K562 (cell line): ENCODE data around the gene PPP1R10. TPM values are rescaled to one million over a fixed set of nuclear protein-coding genes. Genes with fewer than 3 reads are reported as not detected.
A peak's percentile ranks its signal among the peaks of the same experiment; 100 is the strongest.

Experiments
- CBX8 ChIP-seq: fragments of 200-600 bp; sonication (generic); IDR thresholded peaks from 2 replicates; pipeline ENCODE4 v1.6.1; 2012; ENCODE audit warnings: borderline replicate concordance, mixed run types, low read depth, mild to moderate bottlenecking, moderate library complexity, mixed read lengths, low read length, control low read depth, inconsistent platforms; ENCODE audit not compliant: poor library complexity, severe bottlenecking; ENCODE audit errors: extremely low read depth
- CHD2 ChIP-seq: IDR thresholded peaks from 2 replicates; pipeline ENCODE4 v1.6.1; 2011; ENCODE audit warnings: low read depth, low read length
- ELF4 ChIP-seq: fragments of 450-650 bp; formaldehyde crosslinking; IDR thresholded peaks from 2 replicates; pipeline ENCODE4 v1.4.0; 2022; ENCODE audit warnings: missing genetic modification characterization
- EP300 ChIP-seq: IDR thresholded peaks from 2 replicates; pipeline ENCODE4 v1.6.1; 2012; ENCODE audit warnings: low read length, improper control_type of control experiment
- FOXJ3 ChIP-seq: sonication (generic); formaldehyde crosslinking; IDR thresholded peaks from 2 replicates; pipeline ENCODE4 v1.4.0; 2020; ENCODE audit warnings: mild to moderate bottlenecking, missing genetic modification reagents
- GATAD2B ChIP-seq: fragments of 450-650 bp; IDR thresholded peaks from 2 replicates; pipeline ENCODE4 v1.6.1; 2017; ENCODE audit warnings: mild to moderate bottlenecking, borderline replicate concordance
- HMG20A ChIP-seq: fragments of 450-650 bp; formaldehyde crosslinking; conservative IDR thresholded peaks from 2 replicates; pipeline ENCODE4 v1.4.0; 2020; ENCODE audit warnings: mild to moderate bottlenecking, mixed read lengths
- MYNN ChIP-seq, 2 experiments: sonication (generic); formaldehyde crosslinking in 1 of 2; IDR thresholded peaks; 2 replicates each; pipeline versions ENCODE4 v1.5.0 to v1.6.1; 2016 to 2020; ENCODE audit warnings: antibody characterized with exemption in 1 of 2, missing genetic modification reagents in 1 of 2
- NONO ChIP-seq, 2 experiments: fragments of 200-400 bp in 1 of 2; fragments of 450-650 bp in 1 of 2; formaldehyde crosslinking in 1 of 2; IDR thresholded peaks; 2 replicates each; pipeline ENCODE4 v1.6.1; 2017; ENCODE audit warnings: low read depth in 2 of 2, mild to moderate bottlenecking in 2 of 2, moderate library complexity in 2 of 2, low read length in 1 of 2
- SMAD2 ChIP-seq: fragments of 150-350 bp; IDR thresholded peaks from 2 replicates; pipeline ENCODE4 v1.6.1; 2014; ENCODE audit warnings: low read depth, mild to moderate bottlenecking, low read length
- ZNF12 ChIP-seq: sonication (generic); formaldehyde crosslinking; IDR thresholded peaks from 2 replicates; pipeline ENCODE4 v1.4.0; 2020; ENCODE audit warnings: mild to moderate bottlenecking, missing genetic modification reagents
- ZNF274 ChIP-seq: IDR thresholded peaks from 2 replicates; pipeline ENCODE4 v1.6.1; 2011; ENCODE audit warnings: low read depth, mild to moderate bottlenecking, low read length, moderate library complexity, borderline replicate concordance
- ZNF586 ChIP-seq: fragments of 450-650 bp; formaldehyde crosslinking; conservative IDR thresholded peaks from 2 replicates; pipeline ENCODE4 v1.4.0; 2020; ENCODE audit warnings: mild to moderate bottlenecking, moderate library complexity
- ZNF696 ChIP-seq: fragments of 250-450 bp; sonication (Bioruptor Pico); conservative IDR thresholded peaks from 2 replicates; pipeline ENCODE4 v1.4.0; 2020; ENCODE audit warnings: mild to moderate bottlenecking, moderate library complexity
- polyA plus RNA-seq, 8 experiments: library from polyadenylated mRNA; depleted of rRNA in 4 of 8; stranded (reverse) in 5 of 8; unstranded in 3 of 8; fragments of >200 nt; fragmentation: Nextera tagmentation in 2 of 8; fragmentation: Illumina TruSeq in 1 of 8; extraction: Ambion mirVana in 2 of 8; extraction: Trizol in 1 of 8; gene quantifications; 2 replicates each; pipeline versions ENCODE4 v1.2.1 to v1.2.3, GENCODE V29; 2011 to 2014; ENCODE audit warnings: inconsistent platforms in 1 of 8, missing spikeins in 1 of 8
- total RNA-seq, 7 experiments: library from RNA; depleted of rRNA in 6 of 7; stranded (reverse); fragments of >200 nt in 6 of 7; fragmentation: Illumina TruSeq in 2 of 7; extraction: Trizol in 2 of 7; gene quantifications; 2 replicates each; pipeline versions ENCODE4 v1.2.1 to v1.2.3, GENCODE V29; 2011 to 2021; ENCODE audit warnings: low replicate concordance in 1 of 7
- TF ChIP-seq, protein P1 (sequence below): fragments of 450-650 bp; formaldehyde crosslinking; IDR thresholded peaks from 2 replicates; pipeline ENCODE4 v1.4.0; 2020; ENCODE audit warnings: mild to moderate bottlenecking, mixed read lengths
- TF ChIP-seq, protein P2 (sequence below): fragments of 250-450 bp; sonication (Bioruptor Pico); IDR thresholded peaks from 2 replicates; pipeline ENCODE4 v1.8.0; 2021; ENCODE audit warnings: mild to moderate bottlenecking, moderate library complexity
- TF ChIP-seq, protein P3 (sequence below): fragments of 250-450 bp; sonication (Bioruptor Pico); IDR thresholded peaks from 2 replicates; pipeline ENCODE4 v1.5.1; 2021; ENCODE audit warnings: mild to moderate bottlenecking
- TF ChIP-seq, protein P4 (sequence below), 2 experiments: fragments of 450-650 bp in 1 of 2; sonication (generic) in 1 of 2; formaldehyde crosslinking; conservative IDR thresholded peaks; 2 replicates each; pipeline versions ENCODE4 v1.4.0 to v1.8.1; 2020 to 2022; ENCODE audit warnings: mild to moderate bottlenecking in 1 of 2, missing genetic modification reagents in 1 of 2
- TF ChIP-seq, protein P5 (sequence below): IDR thresholded peaks from 2 replicates; pipeline ENCODE4 v1.6.1; 2011; ENCODE audit not compliant: insufficient read length; ENCODE audit errors: extremely low read depth
- TF ChIP-seq, protein P6 (sequence below): sonication (generic); formaldehyde crosslinking; IDR thresholded peaks from 2 replicates; pipeline ENCODE4 v1.9.0; 2022; ENCODE audit warnings: mild to moderate bottlenecking, missing genetic modification reagents

Gene PPP1R10
- total and polyA plus RNA-seq, 9 of the 15 experiments (the other 6 are each of a cell fraction or from before 2014, with no cell fraction given) = 14.1 to 65.5 (median 32.6) TPM

DNA sequence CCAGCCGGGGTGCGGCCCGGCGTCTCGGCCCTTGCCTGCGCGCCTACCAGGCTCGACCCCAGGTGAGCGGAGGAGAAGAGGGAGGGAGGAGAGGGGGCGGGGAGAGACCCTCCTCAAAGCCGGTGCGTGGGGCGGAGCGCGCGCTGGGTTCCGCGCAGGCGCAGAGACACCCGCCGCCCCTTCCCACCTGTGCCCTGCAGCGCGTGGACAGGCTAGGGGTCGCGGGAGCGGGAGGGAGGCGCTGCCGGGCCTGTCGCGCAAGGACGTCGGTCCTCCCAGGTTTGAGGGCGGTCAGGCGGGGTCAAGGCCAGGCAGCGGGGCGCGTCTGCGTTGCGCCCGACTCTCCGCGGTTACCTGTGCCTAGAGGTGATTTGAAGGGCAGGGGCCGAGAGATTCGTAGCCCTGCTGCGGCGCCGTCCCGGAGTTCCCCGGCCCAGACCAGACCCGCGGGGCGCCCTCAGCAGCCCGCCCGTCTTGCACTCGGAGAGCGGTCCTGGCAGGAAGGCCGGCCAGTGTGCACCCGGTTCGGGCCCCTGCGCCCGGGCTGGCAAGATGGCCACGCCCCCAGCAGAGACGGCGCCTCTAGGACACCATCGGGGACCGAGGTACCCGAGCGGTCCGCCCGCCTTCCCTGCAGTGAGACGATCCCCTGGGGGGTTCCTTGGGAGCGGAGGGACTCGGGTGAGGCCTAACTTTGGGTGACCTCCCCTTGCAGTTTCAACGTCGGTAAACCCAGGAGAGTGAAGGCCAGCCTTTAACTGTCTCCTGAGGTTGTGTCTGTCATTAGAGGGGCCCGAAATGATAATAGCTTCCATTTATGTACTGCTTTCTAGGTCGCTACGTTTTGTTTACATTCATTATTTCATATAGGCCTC lies 30.4 kb upstream of the PPP1R10 start (continued):
- TF ChIP-seq, protein P1, sequence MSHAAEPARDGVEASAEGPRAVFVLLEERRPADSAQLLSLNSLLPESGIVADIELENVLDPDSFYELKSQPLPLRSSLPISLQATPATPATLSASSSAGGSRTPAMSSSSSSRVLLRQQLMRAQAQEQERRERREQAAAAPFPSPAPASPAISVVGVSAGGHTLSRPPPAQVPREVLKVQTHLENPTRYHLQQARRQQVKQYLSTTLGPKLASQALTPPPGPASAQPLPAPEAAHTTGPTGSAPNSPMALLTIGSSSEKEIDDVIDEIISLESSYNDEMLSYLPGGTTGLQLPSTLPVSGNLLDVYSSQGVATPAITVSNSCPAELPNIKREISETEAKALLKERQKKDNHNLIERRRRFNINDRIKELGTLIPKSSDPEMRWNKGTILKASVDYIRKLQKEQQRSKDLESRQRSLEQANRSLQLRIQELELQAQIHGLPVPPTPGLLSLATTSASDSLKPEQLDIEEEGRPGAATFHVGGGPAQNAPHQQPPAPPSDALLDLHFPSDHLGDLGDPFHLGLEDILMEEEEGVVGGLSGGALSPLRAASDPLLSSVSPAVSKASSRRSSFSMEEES (CRISPR knock-in tag) = no peak
- TF ChIP-seq NONO (IDR thresholded peaks at IDR 0.05; ENCODE audit: low read depth in 2 of 2, low read length in 1 of 2) (peak; percentile 8 to 64; a peak in 2 of 4 replicates), CBX8 (no peak), SMAD2 (no peak), MYNN (IDR thresholded peaks at IDR 0.05) (peak; percentile 34; the same call in 1 of the 2 replicates), MYNN (CRISPR knock-in tag; IDR thresholded peaks at IDR 0.05) (no peak), ELF4 (CRISPR knock-in tag) (no peak), EP300 (no peak), CHD2 (no peak), ZNF696 (no peak), FOXJ3 (CRISPR knock-in tag) (no peak), HMG20A (CRISPR knock-in tag) (no peak), ZNF274 (no peak), ZNF12 (peak; percentile 74; the same call in 1 of the 2 replicates), GATAD2B (no peak), ZNF586 (no peak)
- TF ChIP-seq, protein P2, sequence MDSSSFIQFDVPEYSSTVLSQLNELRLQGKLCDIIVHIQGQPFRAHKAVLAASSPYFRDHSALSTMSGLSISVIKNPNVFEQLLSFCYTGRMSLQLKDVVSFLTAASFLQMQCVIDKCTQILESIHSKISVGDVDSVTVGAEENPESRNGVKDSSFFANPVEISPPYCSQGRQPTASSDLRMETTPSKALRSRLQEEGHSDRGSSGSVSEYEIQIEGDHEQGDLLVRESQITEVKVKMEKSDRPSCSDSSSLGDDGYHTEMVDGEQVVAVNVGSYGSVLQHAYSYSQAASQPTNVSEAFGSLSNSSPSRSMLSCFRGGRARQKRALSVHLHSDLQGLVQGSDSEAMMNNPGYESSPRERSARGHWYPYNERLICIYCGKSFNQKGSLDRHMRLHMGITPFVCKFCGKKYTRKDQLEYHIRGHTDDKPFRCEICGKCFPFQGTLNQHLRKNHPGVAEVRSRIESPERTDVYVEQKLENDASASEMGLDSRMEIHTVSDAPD = no peak
- TF ChIP-seq, protein P3, sequence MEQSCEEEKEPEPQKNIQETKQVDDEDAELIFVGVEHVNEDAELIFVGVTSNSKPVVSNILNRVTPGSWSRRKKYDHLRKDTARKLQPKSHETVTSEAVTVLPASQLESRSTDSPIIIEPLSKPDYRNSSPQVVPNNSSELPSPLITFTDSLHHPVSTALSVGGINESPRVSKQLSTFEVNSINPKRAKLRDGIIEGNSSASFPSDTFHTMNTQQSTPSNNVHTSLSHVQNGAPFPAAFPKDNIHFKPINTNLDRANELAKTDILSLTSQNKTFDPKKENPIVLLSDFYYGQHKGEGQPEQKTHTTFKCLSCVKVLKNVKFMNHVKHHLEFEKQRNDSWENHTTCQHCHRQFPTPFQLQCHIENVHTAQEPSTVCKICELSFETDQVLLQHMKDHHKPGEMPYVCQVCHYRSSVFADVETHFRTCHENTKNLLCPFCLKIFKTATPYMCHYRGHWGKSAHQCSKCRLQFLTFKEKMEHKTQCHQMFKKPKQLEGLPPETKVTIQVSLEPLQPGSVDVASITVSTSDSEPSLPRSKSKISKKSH (CRISPR knock-in tag) = no peak
- TF ChIP-seq, protein P4, sequence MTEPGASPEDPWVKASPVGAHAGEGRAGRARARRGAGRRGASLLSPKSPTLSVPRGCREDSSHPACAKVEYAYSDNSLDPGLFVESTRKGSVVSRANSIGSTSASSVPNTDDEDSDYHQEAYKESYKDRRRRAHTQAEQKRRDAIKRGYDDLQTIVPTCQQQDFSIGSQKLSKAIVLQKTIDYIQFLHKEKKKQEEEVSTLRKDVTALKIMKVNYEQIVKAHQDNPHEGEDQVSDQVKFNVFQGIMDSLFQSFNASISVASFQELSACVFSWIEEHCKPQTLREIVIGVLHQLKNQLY (CRISPR knock-in tag; conservative IDR thresholded peaks at IDR 0.05) = no peak
- TF ChIP-seq, protein P5, sequence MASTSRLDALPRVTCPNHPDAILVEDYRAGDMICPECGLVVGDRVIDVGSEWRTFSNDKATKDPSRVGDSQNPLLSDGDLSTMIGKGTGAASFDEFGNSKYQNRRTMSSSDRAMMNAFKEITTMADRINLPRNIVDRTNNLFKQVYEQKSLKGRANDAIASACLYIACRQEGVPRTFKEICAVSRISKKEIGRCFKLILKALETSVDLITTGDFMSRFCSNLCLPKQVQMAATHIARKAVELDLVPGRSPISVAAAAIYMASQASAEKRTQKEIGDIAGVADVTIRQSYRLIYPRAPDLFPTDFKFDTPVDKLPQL = no peak
- TF ChIP-seq, protein P6, sequence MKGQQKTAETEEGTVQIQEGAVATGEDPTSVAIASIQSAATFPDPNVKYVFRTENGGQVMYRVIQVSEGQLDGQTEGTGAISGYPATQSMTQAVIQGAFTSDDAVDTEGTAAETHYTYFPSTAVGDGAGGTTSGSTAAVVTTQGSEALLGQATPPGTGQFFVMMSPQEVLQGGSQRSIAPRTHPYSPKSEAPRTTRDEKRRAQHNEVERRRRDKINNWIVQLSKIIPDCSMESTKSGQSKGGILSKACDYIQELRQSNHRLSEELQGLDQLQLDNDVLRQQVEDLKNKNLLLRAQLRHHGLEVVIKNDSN = peak; percentile 60
